KOPT-K1 (cell line): ENCODE data around the gene COL9A3.
A peak's percentile ranks its signal among the peaks of the same experiment; 100 is the strongest.

ENCODE experiments used
- H3K27ac ChIP-seq: fragments of 200-600 bp; sonication (generic); 2 replicates; pipeline ENCODE4 v1.5.1; 2016; ENCODE audit warnings: antibody characterized with exemption, mild to moderate bottlenecking, low read depth, low read length; ENCODE audit not compliant: poor library complexity, severe bottlenecking
- H3K36me3 ChIP-seq: fragments of 200-600 bp; sonication (generic); 2 replicates; pipeline ENCODE4 v1.5.1; 2017; ENCODE audit warnings: antibody characterized with exemption, mild to moderate bottlenecking, low read length, moderate library complexity; ENCODE audit not compliant: insufficient read depth
- H3K9me3 ChIP-seq: fragments of 200-600 bp; sonication (generic); 2 replicates; pipeline ENCODE4 v1.5.1; 2017; ENCODE audit warnings: antibody characterized with exemption, low read length, mild to moderate bottlenecking; ENCODE audit not compliant: insufficient read depth, poor library complexity, severe bottlenecking

COL9A3 gene

DNA sequence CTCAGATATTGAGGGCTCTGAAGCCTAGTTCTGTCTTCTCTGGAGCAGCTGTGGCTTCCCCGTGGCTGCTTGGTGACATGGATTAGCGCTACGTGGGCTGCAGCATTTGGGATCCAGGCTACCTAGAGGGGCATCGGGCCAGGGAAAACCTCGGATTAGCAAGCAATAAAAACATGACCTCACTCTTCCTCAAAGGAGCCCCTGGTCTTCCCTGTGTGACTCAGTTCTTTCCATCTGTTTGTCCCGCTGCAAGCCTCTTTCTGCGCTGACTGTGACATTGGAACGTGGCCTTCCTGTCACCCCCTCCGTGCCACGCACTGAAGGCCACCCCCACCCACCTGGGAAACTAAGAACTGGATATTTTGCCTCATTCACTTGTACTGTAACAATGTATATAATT lies 17.0 kb upstream of the COL9A3 start:
- Histone ChIP-seq H3K27ac (no peak overlapping the region), H3K36me3 (peaks cover 43% of the 10 kb centered on the region), H3K9me3 (no peaks in the 10 kb centered on the region)

DNA sequence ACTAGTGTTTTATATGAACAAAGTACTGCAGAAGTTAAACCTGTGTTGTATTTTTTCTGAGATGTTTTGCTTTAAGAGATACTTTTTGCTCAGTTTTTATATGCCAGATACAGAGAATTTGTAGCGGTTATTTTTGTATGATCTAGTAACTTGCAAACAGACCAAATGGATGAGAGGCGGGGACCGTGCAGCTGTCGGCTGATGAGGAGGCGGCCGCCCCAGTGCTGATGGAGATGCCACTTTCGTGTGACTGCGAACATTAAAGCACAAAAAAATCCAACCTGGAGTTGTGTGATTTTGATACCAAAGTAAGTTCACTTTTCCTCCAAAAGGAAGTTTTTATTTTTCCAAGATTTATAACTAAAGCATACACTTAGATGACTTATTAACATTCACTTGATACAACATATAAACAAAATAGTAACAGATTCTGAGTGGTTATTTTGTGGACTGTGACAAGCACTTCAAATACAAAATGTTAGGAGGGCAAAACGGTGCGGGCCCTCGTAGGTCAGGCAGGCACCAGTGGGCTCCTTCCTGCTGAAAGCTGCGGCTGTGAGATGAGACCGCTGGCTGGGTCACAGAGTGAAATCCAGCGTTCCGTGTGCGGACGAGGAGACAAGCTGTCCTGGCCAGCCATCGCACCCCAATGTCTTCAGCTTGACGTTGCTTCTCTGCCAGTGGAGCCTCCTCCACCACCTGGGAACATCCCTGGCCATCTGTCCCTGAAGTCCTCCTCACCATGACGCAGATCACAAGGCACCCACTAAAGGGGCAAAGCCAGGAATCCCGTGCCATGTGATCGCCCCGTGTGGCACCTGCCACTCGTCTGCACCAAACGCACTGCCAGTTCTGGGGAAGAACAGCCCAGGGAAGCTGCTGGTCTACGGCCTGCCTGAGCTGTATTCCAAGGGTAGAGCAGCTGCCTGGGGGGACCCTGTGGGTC lies 16.3 kb upstream of the COL9A3 start:
- Histone ChIP-seq H3K9me3 (no peaks in the 10 kb centered on the region), H3K36me3 (peaks cover 43% of the 10 kb centered on the region), H3K27ac (no peak overlapping the region)

DNA sequence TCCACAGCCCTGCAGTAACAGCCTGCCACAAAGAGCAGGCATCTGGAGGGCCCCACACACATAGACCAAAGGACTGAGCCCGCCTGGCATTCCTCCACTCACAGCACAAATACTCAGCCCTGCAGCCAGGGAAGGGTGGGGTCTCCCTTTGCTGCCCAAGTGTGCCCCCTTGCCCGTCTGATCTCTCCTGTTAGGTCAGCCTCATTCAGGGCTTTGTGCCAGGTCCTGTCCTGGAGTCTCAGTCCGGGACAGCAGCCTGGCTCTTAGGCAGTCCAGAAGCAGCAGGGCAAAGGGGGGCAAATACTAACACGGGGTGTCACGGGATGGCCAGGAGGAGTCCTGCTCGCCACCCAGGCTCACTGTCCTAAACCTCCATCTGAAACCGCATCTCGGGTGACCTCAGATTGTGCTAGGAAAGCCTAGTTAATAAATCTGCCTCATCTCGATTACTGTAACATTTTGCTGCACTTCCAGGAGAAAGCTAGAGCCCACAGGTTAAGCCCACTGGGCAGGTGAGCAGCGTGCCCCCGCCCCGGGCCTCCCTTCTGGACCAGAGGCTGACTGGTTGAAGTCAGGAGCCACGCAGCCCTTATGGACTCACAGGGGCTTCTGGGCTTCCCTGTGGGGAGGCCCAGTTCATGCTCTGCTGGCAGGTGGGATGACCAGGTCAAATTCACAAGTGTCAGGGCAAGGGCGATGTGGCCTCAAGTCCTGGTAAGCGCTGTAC lies 15.4 kb upstream of the COL9A3 start:
- Histone ChIP-seq H3K9me3 (no peaks in the 10 kb centered on the region), H3K36me3 (peaks cover 50% of the 10 kb centered on the region), H3K27ac (no peak overlapping the region)

DNA sequence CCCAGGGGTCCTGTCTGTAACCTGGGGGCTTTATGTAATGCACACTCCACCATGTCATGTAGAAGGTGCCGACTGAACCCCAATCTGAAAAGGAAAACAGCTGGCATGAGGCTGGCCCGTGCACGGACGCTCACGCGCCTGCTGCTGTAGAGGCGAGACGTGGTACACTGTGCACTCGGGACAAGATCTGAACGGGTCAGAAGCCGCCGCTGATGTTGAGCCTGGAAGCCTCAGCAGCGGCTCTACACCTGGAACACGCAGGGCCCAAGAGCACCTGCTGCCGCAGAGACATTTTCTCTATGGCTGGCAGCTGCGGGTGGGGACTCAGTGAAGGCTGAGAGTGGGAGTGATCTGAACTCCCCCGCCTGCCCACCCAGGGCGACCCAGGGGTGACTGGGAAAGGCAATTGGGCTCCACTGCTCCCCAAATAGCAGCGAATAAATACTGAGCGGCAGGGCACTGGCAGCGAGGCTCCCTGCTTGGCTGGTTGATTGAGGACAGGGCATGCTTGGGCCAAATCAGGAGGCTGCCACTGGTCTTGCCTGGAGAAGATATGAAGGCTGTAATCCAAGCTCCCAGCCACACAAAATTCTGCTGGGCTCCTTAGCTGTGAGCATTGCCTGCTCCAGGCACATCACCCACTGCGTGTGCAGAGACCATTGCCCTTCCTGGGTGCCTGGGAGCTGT lies 14.7 kb upstream of the COL9A3 start:
- Histone ChIP-seq H3K27ac (no peak overlapping the region), H3K36me3 (peaks cover 57% of the 10 kb centered on the region), H3K9me3 (no peaks in the 10 kb centered on the region)

DNA sequence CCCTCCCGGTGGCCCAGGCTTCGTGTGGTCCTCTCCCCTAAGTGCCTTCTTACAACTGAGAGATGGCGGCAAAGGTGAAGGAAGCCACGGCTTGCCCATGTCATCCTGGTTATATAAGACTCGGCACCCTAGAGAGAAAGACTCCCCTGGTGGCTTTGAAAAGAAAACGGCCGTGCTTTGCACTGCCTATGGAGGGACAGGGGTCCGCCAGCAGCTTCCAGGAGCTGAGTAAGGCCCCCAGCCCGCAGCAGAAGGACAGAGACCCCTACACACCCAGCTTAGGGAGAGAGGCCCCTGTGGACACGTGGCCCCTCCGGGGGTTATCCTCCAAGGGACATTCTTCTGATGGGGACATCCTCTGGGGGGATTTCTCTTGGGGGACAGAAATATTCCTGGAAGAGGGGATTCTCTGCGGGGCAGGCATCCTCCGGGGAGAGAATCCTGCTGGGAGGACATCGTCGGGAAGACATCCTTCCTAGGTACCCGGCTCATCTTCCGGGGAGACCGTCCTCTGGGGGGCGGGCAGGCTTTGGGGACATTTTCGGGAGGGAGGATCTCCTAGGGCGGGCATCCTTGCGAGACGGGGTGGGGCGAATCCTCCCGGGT lies 12.7 kb upstream of the COL9A3 start:
- H3K9me3 ChIP-seq: no peaks in the 10 kb centered on the region
- H3K27ac ChIP-seq: peak overlapping the region; percentile 83
- H3K36me3 ChIP-seq: peaks cover 59% of the 10 kb centered on the region

DNA sequence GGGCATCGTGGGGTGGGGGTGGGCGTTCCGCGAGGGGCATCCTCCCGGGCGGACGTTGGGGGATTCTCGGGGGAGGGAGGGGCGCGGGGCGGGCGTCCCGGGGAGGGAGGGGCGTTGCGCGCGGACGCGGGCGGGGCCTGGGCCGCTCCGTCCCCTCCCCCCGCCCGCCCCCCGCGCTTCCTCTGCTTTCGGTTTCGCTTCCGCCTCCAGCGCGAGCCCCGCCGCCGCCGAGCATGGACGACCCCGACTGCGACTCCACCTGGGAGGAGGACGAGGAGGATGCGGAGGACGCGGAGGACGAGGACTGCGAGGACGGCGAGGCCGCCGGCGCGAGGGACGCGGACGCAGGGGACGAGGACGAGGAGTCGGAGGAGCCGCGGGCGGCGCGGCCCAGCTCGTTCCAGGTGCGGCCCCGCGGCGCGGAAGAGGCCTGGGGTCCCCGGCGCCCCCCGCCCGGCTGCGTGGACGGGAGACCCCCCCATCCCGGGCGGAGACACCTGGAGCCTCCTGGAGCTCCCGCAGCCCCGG lies 12.2 kb upstream of the COL9A3 start, which contains the start of gene OGFR:
Gene OGFR (plus strand): TSS at position 209 of the 528 bp plus-strand sequence. CDS start 25 bp downstream, at position 234.
- Histone ChIP-seq H3K27ac (peak within 1 kb of the TSS; percentile 83), H3K36me3 (peaks cover 59% of the 10 kb centered on the region), H3K9me3 (no peaks in the 10 kb centered on the region)

DNA sequence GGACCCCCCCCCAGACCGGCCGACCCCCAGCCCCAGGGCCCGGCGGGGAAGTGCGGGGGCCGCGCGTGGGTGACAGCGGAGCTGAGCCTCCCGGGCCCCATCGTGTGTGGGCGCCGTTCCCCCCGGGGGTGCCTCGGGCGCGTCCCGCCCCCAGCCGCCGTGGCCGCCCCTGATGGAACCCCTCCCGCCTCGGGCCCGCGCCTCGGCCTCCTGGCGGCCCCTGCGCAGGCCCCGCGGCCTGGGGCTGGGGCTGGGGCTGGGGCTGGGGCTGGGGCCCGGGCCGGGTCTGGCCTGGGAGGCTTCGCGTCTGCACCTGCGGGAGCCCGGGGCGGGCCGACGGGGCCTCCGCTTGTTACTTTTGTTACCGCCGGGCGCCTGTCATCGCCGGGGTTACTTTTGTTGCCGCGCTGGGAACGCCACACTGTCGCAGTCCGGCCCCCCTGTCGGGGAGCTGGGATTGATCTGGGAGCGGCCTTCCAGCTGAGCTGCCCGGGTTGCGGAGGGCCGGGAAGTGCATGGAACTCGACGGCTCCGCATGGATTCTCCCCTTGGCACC lies 11.6 kb upstream of the COL9A3 start:
- peaks cover 59% of the 10 kb centered on the region for H3K36me3 ChIP-seq

DNA sequence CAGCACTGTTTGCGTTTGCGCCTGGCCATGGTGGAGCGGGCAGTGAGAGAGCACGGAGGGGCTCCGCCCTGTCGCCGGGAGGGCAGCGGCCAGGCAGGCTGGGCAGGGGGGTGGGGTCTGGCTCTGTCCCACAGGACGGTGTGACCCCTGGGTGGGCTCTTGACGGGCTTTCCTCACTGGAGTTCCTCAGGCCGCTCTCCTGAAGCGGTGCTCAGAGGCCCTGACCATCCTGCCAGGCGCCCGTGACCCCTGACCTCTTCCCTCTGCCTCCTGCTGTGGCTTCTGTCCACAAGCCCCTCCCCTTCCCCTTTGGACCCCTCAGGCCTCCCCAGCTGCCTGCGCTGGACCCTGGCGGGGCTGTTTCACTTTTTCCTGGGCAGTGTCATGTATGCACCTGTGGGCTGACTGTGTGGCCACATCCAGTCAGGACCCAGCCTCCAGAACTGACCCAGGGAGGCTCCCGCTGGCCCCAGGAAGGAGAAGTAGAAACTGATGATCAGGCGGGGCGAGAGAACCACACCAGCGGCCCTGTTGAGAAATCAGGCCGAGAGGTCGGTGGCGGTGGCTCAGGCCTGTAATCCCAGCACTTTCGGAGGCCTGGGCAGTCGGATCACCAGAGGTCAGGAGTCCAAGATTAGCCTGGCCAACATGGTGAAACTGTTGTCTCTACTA lies 11.0 kb upstream of the COL9A3 start:
- H3K27ac ChIP-seq: peak overlapping the region; percentile 83
- peaks cover 59% of the 10 kb centered on the region for H3K36me3 ChIP-seq
- no peaks in the 10 kb centered on the region for H3K9me3 ChIP-seq

More for the DNA sequence above, 11.6 kb upstream of the COL9A3 start:
- Histone ChIP-seq H3K9me3 (no peaks in the 10 kb centered on the region), H3K27ac (peak overlapping the region; percentile 83)

DNA sequence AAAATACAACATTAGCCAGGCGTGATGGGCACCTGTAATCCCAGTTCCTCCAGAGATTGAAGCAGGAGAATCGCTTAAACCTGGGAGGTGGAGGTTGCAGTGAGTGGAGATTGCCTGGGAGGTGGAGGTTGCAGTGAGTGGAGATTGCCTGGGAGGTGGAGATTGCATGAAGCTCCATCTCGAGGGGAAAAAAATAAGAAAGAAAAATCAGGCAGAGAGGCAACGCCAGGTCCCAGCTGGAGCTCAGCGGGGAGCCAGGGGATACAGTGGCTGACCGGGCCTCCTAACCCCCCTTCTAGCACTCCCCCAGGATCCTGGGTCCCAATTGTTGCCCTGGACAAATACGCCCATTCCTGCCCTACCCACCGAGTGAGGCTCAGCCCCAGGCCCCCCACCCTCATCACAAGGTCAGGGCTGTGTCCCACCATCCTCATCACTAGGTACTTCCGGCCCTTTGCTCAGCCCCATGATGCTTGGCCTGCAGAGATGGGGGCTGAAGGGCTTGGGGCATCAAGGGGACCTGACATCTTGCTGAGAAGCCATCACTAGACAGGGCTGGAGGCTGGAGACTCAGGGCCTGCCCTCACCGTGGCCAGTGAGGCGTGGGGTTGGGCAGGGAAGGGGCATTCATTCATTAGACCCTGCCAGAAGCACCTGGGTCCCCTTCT lies 10.3 kb upstream of the COL9A3 start:
- Histone ChIP-seq H3K27ac (peak overlapping the region; percentile 83), H3K36me3 (peaks cover 59% of the 10 kb centered on the region), H3K9me3 (no peaks in the 10 kb centered on the region)

DNA sequence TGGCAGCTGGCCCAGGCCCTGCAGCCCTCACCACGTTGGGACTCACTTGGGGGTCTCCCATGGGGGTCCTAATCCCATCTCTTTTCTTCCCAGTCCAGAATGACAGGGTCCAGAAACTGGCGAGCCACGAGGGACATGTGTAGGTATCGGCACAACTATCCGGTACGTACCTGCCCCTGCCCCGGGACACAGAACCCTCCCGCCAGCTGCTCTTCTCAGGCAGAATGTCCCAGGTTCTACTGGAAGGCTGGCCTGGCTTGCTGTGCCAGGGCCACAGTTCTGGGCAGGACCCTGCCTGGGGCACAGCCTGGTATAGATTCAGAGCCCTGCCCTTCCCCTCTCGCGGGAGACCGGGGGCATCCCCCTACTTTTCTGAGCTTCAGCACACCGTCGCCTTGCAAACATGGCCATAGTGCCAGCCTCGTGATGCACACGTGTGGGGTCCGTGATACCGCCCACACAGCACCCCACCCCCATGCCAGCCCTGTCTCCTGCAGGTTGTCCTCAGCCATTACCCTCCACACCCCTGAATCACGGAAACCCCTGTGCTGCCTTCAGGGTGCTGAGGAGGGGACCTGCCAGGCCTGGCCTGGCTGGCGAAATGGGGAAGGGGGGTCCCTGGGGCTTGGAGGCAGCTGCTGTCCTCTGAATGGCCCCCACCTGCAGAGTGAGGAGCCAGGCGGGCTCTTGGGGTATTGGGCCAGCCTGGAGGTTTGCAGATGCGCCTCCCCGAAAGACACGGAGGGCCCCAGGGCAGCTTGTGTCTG lies 9.2 kb upstream of the COL9A3 start:
- no peaks in the 10 kb centered on the region for H3K9me3 ChIP-seq
- no peak overlapping the region for H3K27ac ChIP-seq
- peaks cover 69% of the 10 kb centered on the region for H3K36me3 ChIP-seq

DNA sequence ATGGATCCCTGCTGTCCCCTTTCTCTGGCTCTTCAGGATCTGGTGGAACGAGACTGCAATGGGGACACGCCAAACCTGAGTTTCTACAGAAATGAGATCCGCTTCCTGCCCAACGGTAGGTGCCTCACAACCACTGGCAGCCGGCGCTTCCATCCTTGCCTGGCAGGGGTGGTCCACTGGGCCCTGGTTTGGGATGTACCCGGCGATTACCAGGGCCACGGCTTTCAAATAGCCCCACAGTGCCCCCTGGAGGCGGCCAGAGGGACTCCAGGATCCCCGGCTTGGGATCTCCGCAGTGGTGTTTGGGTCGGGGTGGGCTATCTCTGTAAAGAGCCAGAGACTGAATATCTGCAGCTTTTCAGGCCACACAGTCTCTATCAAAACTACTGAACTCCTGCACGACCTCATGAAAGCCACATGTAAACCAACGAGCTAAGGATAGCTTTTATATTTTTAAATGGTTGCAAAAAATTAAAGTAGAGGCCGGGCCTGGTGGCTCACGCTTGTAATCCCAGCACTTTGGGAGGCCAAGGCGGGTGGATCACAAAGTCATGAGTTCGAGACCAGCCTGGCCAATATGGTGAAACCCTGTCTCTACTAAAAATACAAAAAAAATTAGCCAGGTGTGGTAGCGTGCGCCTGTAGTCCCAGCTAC lies 8.5 kb upstream of the COL9A3 start:
- Histone ChIP-seq H3K36me3 (peaks cover 73% of the 10 kb centered on the region), H3K27ac (no peak overlapping the region)

DNA sequence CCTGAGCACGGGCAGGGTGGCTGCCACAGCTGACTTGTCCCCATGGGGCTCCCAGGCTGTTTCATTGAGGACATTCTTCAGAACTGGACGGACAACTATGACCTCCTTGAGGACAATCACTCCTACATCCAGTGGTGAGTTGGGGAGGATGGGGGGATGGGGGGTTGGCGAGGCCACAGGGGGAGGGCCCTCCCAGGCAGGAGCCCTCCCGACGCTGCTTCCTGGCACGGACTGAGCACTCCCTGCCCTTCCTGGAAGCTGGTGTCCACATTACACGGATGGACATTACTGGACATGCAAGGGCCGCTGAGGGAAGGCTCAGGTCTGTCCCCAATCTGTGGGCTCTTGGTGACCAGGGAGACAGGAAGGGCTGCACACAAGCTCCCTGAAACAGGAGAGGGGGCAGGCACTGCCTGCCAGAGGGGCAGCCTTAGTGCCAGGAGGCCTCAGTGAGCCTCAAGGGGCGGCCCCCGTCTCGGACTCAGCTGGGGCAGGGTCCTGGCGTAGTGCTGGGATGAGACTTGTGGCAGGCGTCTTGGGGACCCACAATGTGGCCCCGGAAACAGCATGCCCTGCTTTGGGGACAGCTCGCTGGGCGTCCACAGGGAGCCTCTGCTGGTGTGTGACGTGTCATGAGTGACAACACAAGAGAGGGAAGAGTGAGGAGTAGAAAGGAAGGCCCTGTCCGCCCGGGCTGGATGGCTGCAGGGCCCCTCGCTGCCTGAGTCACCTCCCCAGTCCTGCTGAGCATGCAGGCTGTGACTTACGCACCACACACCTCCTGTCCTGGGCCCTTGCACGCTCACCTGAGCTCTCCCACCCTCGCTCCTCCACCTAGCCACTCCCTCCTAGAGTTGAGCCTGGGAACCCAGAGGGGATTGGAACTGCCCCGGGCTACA lies 7.1 kb upstream of the COL9A3 start:
- Histone ChIP-seq H3K36me3 (peaks cover 73% of the 10 kb centered on the region), H3K9me3 (no peaks in the 10 kb centered on the region), H3K27ac (no peak overlapping the region)

More for the DNA sequence above, 8.5 kb upstream of the COL9A3 start:
- no peaks in the 10 kb centered on the region for H3K9me3 ChIP-seq
